ENCODE results near the gene CDYL2.
A peak's percentile ranks its signal among the peaks of the same experiment; 100 is the strongest.

The CDYL2 gene

GRCh38 chr16:80586476-80586875 lies 217.9 kb downstream of the CDYL2 start:
- DNase-seq, result no peak

GRCh38 chr16:80585764-80586163 lies 218.6 kb downstream of the CDYL2 start:
- no peak for DNase-seq

- no peak for DNase-seq
These were observed 220.9 kb downstream of the CDYL2 start for GRCh38 chr16:80583466-80583865.

GRCh38 chr16:80580109-80580832 lies 224.1 kb downstream of the CDYL2 start:
- DNase-seq, result no peak

GRCh38 chr16:80577485-80578280 lies 226.7 kb downstream of the CDYL2 start:
- no peak for DNase-seq

GRCh38 chr16:80576343-80576912 lies 228.0 kb downstream of the CDYL2 start:
- DNase-seq, result no peak

GRCh38 chr16:80573700-80574120 lies 230.7 kb downstream of the CDYL2 start:
- DNase-seq, result no peak

- DNase-seq, result no peak
These were observed 234.3 kb downstream of the CDYL2 start for GRCh38 chr16:80570106-80570478.

- DNase-seq, result no peak
These were observed 234.8 kb downstream of the CDYL2 start for GRCh38 chr16:80569440-80570105.

- DNase-seq, result no peak
These were observed 240.0 kb downstream of the CDYL2 start for GRCh38 chr16:80564394-80564793.

GRCh38 chr16:80563066-80563465 lies 241.3 kb downstream of the CDYL2 start:
- DNase-seq, result no peak

- DNase-seq, result no peak
These were observed 245.0 kb downstream of the CDYL2 start for GRCh38 chr16:80559369-80559768.

GRCh38 chr16:80557037-80557436 lies 247.4 kb downstream of the CDYL2 start:
- DNase-seq, result peak; percentile 2

GRCh38 chr16:80556481-80556880 lies 247.9 kb downstream of the CDYL2 start:
- no peak for DNase-seq

GRCh38 chr16:80554033-80554432 lies 250.4 kb downstream of the CDYL2 start:
- no peak for DNase-seq

GRCh38 chr16:80552277-80552676 lies 252.1 kb downstream of the CDYL2 start:
- DNase-seq, result no peak
